ENCODE measurements around the gene PIP4K2A. TPM values are rescaled to one million over a fixed set of nuclear protein-coding genes. Genes with fewer than 3 reads are reported as not detected.
"Not testable (repeated sequence)": the region's sequence is repeated elsewhere in the genome, so short reads cannot be mapped to it uniquely, and the experiment has no call there.

PIP4K2A gene
- total and polyA plus RNA-seq, 2 of the 13 experiments (the other 11 are each of a cell fraction or from before 2014, with no cell fraction given): 9.1 to 22.6 TPM

GRCh38 chr10:22500656-22501340 is 213.6 kb downstream of the PIP4K2A start:
- Histone ChIP-seq H3K9ac (ENCODE audit: insufficient read depth, low read depth, low read length) (no peak overlapping the region), H3K79me2 (ENCODE audit: insufficient read depth, low read length) (no peaks in the 10 kb centered on the region), H3K4me2 (ENCODE audit: low read depth, low read length) (no peak overlapping the region), H3K9me3 (ENCODE audit: low read length) (no peaks in the 10 kb centered on the region), H3K4me3 (replicated peaks in 1 of 3; ENCODE audit: insufficient read depth in 1 of 3, low read depth in 2 of 3, low read length in 3 of 3) (no peak overlapping the region), H3K27me3 (ENCODE audit: control insufficient read depth in 1 of 2, insufficient read depth in 2 of 2, low read length in 2 of 2) (no peaks in the 10 kb centered on the region), H3K27ac (ENCODE audit: extremely low read length, insufficient read depth, low read length) (no peak overlapping the region), H4K20me1 (ENCODE audit: insufficient read depth, low read length) (no peaks in the 10 kb centered on the region), H2AFZ (ENCODE audit: low read length) (no peak overlapping the region), H3K36me3 (replicated peaks in 1 of 2; ENCODE audit: control insufficient read depth in 1 of 2, insufficient read depth in 2 of 2, low read length in 2 of 2) (no peaks in the 10 kb centered on the region), H3K4me1 (ENCODE audit: insufficient read depth, low read length) (no peaks in the 10 kb centered on the region)
- no peak for DNase-seq (ENCODE audit: low spot score)
- TF ChIP-seq, protein P1, sequence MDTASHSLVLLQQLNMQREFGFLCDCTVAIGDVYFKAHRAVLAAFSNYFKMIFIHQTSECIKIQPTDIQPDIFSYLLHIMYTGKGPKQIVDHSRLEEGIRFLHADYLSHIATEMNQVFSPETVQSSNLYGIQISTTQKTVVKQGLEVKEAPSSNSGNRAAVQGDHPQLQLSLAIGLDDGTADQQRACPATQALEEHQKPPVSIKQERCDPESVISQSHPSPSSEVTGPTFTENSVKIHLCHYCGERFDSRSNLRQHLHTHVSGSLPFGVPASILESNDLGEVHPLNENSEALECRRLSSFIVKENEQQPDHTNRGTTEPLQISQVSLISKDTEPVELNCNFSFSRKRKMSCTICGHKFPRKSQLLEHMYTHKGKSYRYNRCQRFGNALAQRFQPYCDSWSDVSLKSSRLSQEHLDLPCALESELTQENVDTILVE (CRISPR knock-in tag; IDR thresholded peaks at IDR 0.05): no peak
- no peak for TF ChIP-seq ZNF430 (CRISPR knock-in tag; IDR thresholded peaks at IDR 0.05)
- in situ Hi-C loops (cut with HindIII; ENCODE audit: extremely low pct_ligation_motif_present, low pct_unique_long_range_greater_than_20kb): no loop called here
- ATAC-seq: no peak
- no peak for FAIRE-seq
- CTCF ChIA-PET (ENCODE audit: low intra/inter-chr PET ratio, low total read pairs): no interaction called here
- WGBS (ENCODE audit: low lambda C conversion rate): 37% methylated on average over 7 of the region's 7 CpGs
- intact Hi-C loops (cut with micrococcal nuclease; ENCODE audit: unreplicated experiment): no loop called here
- POLR2A ChIA-PET: no interaction called here
- no TSS peak for BruUV-seq (replicated peaks)

GRCh38 chr10:22499973-22500372 is 214.4 kb downstream of the PIP4K2A start:
- H3K4me1 ChIP-seq (ENCODE audit: insufficient read depth, low read length); FAIRE-seq; H3K36me3 ChIP-seq (replicated peaks in 1 of 2; ENCODE audit: control insufficient read depth in 1 of 2, insufficient read depth in 2 of 2, low read length in 2 of 2); H3K27ac ChIP-seq (ENCODE audit: extremely low read length, insufficient read depth, low read length); ATAC-seq; H3K4me2 ChIP-seq (ENCODE audit: low read depth, low read length); CTCF ChIA-PET (ENCODE audit: low intra/inter-chr PET ratio, low total read pairs); POLR2A ChIA-PET; in situ Hi-C loops (cut with HindIII; ENCODE audit: extremely low pct_ligation_motif_present, low pct_unique_long_range_greater_than_20kb); H3K9ac ChIP-seq (ENCODE audit: insufficient read depth, low read depth, low read length); H3K79me2 ChIP-seq (ENCODE audit: insufficient read depth, low read length); H3K4me3 ChIP-seq (replicated peaks in 1 of 3; ENCODE audit: insufficient read depth in 1 of 3, low read depth in 2 of 3, low read length in 3 of 3); H4K20me1 ChIP-seq (ENCODE audit: insufficient read depth, low read length); H3K27me3 ChIP-seq (ENCODE audit: control insufficient read depth in 1 of 2, insufficient read depth in 2 of 2, low read length in 2 of 2); intact Hi-C loops (cut with micrococcal nuclease; ENCODE audit: unreplicated experiment); DNase-seq (ENCODE audit: low spot score); BruUV-seq (replicated peaks); H2AFZ ChIP-seq (ENCODE audit: low read length); H3K9me3 ChIP-seq (ENCODE audit: low read length): not testable (repeated sequence)
- WGBS (ENCODE audit: low lambda C conversion rate): 0% methylated on average over 2 of the region's 2 CpGs
